Nucleus accumbens (tissue), 56 donors: ENCODE results near the gene SLC10A7.

Experiments
- DNase-seq, 56 donors: peaks; one replicate each; lab custom pipeline; 2025; lab: John Stamatoyannopoulos, UW

The SLC10A7 gene, protein sequence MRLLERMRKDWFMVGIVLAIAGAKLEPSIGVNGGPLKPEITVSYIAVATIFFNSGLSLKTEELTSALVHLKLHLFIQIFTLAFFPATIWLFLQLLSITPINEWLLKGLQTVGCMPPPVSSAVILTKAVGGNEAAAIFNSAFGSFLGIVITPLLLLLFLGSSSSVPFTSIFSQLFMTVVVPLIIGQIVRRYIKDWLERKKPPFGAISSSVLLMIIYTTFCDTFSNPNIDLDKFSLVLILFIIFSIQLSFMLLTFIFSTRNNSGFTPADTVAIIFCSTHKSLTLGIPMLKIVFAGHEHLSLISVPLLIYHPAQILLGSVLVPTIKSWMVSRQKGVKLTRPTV

GRCh38 chr4:146521541-146522097 lies at the start of gene SLC10A7:
SLC10A7 (minus strand) TSS chr4:146521940; CDS start chr4:146521717, 223 bp downstream.
- peak in 55 of 56 donors; percentile 14 to 86 (median 69) for DNase-seq

GRCh38 chr4:146567396-146567795 lies 45.7 kb upstream of the SLC10A7 start:
- no peak for DNase-seq

GRCh38 chr4:146564492-146564891 lies 42.8 kb upstream of the SLC10A7 start:
- no peak for DNase-seq

DNA sequence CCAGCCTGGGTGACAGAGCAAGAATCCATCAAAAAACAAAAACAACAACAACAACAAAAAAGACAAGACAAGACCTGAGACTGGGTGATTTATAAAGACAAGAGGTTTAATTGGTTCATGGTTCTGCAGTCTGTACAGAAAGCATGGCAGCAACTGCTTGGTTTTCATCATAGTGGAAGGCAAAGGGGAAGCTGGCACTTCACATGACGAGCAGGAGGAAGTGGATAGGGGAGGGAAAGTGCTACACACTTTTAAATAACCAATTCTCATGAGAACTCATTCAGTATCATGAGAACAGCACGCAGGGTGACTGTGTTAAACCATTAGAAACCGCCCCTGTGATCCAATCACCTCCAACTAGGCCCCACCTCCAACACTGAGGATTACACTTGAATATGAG lies 28.4 kb upstream of the SLC10A7 start:
- no peak for DNase-seq

DNA sequence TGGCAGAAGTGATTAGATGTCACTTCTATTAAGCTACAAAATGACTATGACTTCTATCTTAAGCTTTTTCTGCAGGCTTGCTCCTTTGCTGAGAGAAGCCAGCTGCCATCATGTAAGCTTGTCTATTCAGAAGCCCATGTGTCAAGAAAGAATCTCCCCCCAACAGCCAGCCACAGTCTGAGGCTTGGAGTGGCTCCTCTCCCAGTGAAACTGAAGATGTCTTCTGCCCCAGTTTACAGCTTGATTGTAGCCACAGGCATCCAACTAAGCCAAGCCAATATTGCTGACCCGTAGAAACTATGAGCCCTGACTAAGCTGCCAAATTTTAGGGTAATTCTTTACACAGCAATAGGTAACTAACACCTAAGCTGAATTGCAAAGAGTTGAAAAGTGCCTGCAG lies 26.7 kb upstream of the SLC10A7 start:
- no peak for DNase-seq

- no peak for DNase-seq
Measured at GRCh38 chr4:146545102-146545501, 23.4 kb upstream of the SLC10A7 start.

GRCh38 chr4:146534178-146534577 lies 12.4 kb upstream of the SLC10A7 start:
- DNase-seq, result no peak

- DNase-seq, result no peak
Measured at GRCh38 chr4:146525754-146526153, 4.0 kb upstream of the SLC10A7 start.

GRCh38 chr4:146524663-146525062 lies 2.9 kb upstream of the SLC10A7 start:
- DNase-seq, result no peak

GRCh38 chr4:146522869-146523205 lies 1.1 kb upstream of the SLC10A7 start:
- peak in 2 of 56 donors; percentile 22 to 40 for DNase-seq

- DNase-seq, result peak; percentile 16 to 93 (median 84)
Measured at GRCh38 chr4:146522098-146522868, 543 bp upstream of the SLC10A7 start.

GRCh38 chr4:146520896-146521540 lies 722 bp downstream of the SLC10A7 start:
- DNase-seq, result peak in 11 of 56 donors; percentile 0 to 32 (median 4)

DNA sequence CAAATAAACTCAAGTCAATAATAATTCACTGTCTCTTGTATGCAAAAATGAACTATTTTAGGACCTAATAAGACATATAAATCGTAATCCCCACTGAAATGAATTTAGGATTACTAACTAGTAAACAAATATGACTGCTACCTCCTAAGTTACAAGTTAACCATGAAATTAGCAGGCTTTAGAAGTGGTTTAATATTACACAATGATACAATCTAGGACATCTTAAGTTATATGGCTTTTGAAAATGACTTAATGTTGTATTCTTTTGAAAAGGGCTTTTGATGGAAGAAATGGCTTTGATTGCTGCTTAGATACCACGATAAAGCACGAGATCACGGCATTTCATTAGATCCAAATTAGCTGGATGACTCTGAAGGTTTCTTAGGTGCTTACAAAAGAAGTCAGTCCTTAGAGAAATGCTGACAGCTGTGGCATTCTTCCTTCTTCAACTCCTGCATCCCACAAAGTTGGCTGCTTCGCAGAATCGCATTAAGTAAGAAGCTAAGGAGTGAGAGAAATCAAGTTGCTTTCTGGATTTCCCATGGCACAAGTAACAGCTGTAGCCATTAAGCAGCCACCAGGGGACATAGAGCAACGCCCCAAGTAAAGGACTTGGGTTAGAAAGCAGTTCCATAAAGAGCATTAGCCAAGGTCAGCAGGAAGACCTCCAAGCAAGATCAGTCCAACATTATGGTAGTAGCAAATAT lies 6.9 kb downstream of the SLC10A7 start:
- no peak for DNase-seq

- no peak for DNase-seq
Measured at GRCh38 chr4:146513548-146513947, 8.2 kb downstream of the SLC10A7 start.

GRCh38 chr4:146511381-146511780 lies 10.4 kb downstream of the SLC10A7 start:
- DNase-seq, result no peak

DNA sequence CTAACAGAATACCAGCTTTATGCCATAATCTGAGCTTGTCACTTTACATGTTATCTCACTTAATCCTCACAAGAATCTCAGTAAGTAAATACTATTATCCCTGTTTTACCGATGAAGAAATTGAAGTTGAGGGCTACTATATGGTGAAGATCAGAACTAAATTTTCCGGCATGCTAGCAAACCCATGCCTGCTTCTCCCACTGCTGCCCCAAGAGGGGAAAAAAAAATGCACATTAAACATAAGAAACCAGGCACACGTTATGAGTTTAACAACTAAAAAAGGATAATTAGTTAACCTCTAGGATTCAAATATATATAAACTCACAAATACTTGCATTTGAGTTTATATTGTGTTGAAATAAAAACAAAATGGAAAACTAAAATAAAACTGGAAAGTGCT lies 10.8 kb downstream of the SLC10A7 start:
- no peak for DNase-seq

DNA sequence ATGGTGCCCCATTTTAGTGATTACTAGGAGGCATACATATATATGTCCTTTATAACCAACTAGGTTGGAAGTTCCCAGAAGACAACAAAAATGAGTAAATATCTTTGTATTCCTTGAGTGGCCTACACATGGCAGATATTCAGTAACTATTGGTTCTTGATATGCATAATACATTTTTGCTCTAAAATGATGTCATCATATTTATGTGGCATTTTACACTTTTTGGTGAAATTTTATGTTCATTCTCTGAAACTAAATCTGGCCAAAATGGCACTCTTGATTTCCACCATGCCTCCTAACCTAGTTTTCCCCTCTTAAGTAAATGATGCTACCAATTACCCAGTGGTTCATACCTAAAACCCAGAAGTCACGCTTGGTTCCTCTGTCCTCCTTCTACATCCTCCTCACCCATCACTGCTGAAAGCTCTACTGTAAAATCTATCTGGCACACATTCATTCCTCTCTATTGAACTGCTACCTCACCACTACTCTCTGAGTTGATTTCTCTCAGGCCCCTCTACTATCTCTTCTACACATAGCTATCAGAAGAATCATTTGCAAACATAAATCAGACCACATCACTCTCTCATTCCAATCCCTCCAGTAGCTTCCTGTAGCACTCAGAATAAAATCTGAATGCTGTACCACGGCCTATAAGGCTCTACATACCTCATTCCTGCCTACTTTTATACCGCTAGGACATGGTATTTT lies 13.4 kb downstream of the SLC10A7 start:
- DNase-seq, result no peak

DNA sequence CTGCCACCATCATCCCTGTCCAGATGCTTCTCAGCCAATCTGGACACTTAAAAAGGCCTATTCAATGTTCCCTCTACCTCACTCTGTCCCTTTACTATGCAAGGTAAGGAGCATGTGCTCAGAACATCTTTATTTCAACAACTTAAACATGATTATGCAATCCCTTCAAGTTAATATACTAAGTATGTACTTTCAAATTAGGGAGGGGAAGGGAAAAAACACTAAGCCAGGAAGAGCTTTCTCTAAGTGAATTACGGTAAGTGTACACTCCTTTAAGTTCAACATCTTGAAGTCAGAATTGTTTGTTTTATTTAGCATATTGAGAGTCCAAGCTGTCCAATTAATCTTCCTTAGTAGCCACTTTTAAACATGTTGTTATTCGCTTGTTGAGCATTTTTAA lies 14.1 kb downstream of the SLC10A7 start:
- no peak for DNase-seq

DNA sequence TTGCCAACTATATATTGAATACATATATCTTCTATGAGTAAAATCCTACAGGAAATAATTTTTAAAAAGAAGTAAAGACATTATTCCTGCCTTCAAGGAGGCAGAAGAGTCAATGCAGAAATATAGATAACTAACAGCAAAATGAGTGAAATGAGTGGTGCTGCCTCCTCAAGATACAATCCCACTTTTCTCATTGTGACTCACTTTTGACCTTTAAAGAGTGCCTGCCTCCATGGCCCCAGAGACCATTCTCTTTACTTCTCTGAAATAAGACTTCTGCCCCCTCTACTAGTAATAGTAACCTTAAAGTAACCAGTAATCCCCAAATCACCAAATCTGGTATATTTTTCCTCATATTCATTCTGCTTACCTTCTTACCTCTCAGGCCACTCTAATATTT lies 15.5 kb downstream of the SLC10A7 start:
- no peak for DNase-seq

DNA sequence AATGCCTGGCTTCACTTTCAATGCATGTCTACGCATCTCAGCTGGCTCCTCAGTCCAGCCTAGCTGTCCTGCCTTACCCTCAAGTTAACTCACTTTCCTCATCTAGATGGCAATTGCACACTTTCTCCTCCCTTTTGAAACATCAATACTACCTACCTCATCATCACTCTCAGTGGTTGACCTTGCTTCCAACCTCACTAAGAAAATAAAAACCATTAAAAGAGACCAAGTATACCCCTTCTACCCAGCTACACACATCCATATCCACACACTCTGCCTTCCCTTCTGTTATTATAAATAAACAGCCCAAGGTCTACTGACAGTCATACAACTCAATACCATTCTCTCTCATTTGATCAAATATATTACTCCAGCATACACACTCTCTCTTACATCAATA lies 21.5 kb downstream of the SLC10A7 start:
- DNase-seq, result no peak
